HG02981 (cell line): Measurements from ENCODE around the gene HSPB9.
"Not testable (repeated sequence)": the region's sequence is repeated elsewhere in the genome, so short reads cannot be mapped to it uniquely, and the experiment has no call there.

Experiments
- ATAC-seq: cut with Tn5 transposase; IDR thresholded peaks from one replicate; pipeline ENCODE4 v1.9.1; 2021; ENCODE audit warnings: mild to moderate bottlenecking, moderate library complexity; ENCODE audit not compliant: unreplicated experiment

HSPB9 gene

GRCh38 chr17:42138749-42139492, 16.3 kb downstream of the HSPB9 start:
- no peak for ATAC-seq

GRCh38 chr17:42140690-42141089, 18.1 kb downstream of the HSPB9 start:
- not testable (repeated sequence) for ATAC-seq

GRCh38 chr17:42141382-42141781, 18.8 kb downstream of the HSPB9 start:
- no peak for ATAC-seq

- ATAC-seq: no peak
These were observed 19.8 kb downstream of the HSPB9 start for GRCh38 chr17:42142371-42142896.

- ATAC-seq: not testable (repeated sequence)
These were observed 20.5 kb downstream of the HSPB9 start for GRCh38 chr17:42143138-42143537.

- no peak for ATAC-seq
These were observed 24.5 kb downstream of the HSPB9 start for GRCh38 chr17:42146911-42147607.

- ATAC-seq: no peak
These were observed 31.5 kb downstream of the HSPB9 start for GRCh38 chr17:42153919-42154742.

GRCh38 chr17:42155614-42156045, 33.0 kb downstream of the HSPB9 start:
- no peak for ATAC-seq

GRCh38 chr17:42159796-42160530, 37.4 kb downstream of the HSPB9 start:
- ATAC-seq: no peak

- no peak for ATAC-seq
These were observed 37.9 kb downstream of the HSPB9 start for GRCh38 chr17:42160531-42160910.

- no peak for ATAC-seq
These were observed 40.5 kb downstream of the HSPB9 start for GRCh38 chr17:42163113-42163512.

- ATAC-seq: no peak
These were observed 41.2 kb downstream of the HSPB9 start for GRCh38 chr17:42163696-42164407.

GRCh38 chr17:42165751-42166150, 43.1 kb downstream of the HSPB9 start:
- ATAC-seq: no peak

- no peak for ATAC-seq
These were observed 43.7 kb downstream of the HSPB9 start for GRCh38 chr17:42166196-42166763.

GRCh38 chr17:42167807-42168206, 45.2 kb downstream of the HSPB9 start:
- ATAC-seq: no peak

- no peak for ATAC-seq
These were observed 46.7 kb downstream of the HSPB9 start for GRCh38 chr17:42169351-42169750.

- ATAC-seq: no peak
These were observed 49.2 kb downstream of the HSPB9 start for GRCh38 chr17:42171831-42172230.
